Endodermal cell (in vitro differentiated cells): Measurements from ENCODE around the gene PSMD1. TPM values are rescaled to one million over a fixed set of nuclear protein-coding genes. Genes with fewer than 3 reads are reported as not detected.
A peak's percentile ranks its signal among the peaks of the same experiment; 100 is the strongest.

Source experiments
- DNase-seq: peaks from one replicate; pipeline ENCODE4 v3.0.0-alpha.2; 2017
- H3K27ac ChIP-seq: 2 replicates; pipeline ENCODE4 v1.5.1; 2013; ENCODE audit warnings: mild to moderate bottlenecking, low read depth, low read length, moderate library complexity
- H3K27me3 ChIP-seq: 2 replicates; pipeline ENCODE4 v1.6.1; 2013; ENCODE audit warnings: mild to moderate bottlenecking, low read length, moderate library complexity; ENCODE audit not compliant: insufficient read depth, control insufficient read depth, poor library complexity, severe bottlenecking
- H3K36me3 ChIP-seq: 2 replicates; pipeline ENCODE4 v1.7.0; 2013; ENCODE audit warnings: mild to moderate bottlenecking, low read length, moderate library complexity; ENCODE audit not compliant: control insufficient read depth, insufficient read depth
- H3K4me1 ChIP-seq: one replicate; pipeline ENCODE4 v1.7.0; 2013; ENCODE audit warnings: low read length; ENCODE audit not compliant: control insufficient read depth, insufficient read depth
- H3K4me3 ChIP-seq: 2 replicates; pipeline ENCODE4 v1.5.1; 2013; ENCODE audit warnings: mild to moderate bottlenecking, low read length, moderate library complexity
- H3K9ac ChIP-seq: 2 replicates; pipeline ENCODE4 v1.6.1; 2013; ENCODE audit warnings: mild to moderate bottlenecking, low read length, moderate library complexity; ENCODE audit not compliant: poor library complexity, severe bottlenecking; ENCODE audit errors: extremely low read depth
- H3K9me3 ChIP-seq: 2 replicates; pipeline ENCODE4 v1.6.1; 2013; ENCODE audit warnings: mild to moderate bottlenecking, low read length, moderate library complexity; ENCODE audit not compliant: control insufficient read depth
- H3K27ac Mint-ChIP-seq: 2 replicates; pipeline ENCODE4 v1.8.0; 2020; ENCODE audit warnings: mixed read lengths
- H3K27me3 Mint-ChIP-seq: 2 replicates; pipeline ENCODE4 v1.8.0; 2021; ENCODE audit warnings: mild to moderate bottlenecking, mixed read lengths; ENCODE audit not compliant: insufficient read depth
- H3K36me3 Mint-ChIP-seq: 2 replicates; pipeline ENCODE4 v1.8.0; 2020; ENCODE audit warnings: low read depth, mixed read lengths
- H3K4me1 Mint-ChIP-seq: 2 replicates; pipeline ENCODE4 v1.8.0; 2020; ENCODE audit warnings: mixed read lengths
- H3K4me3 Mint-ChIP-seq: 2 replicates; pipeline ENCODE4 v1.8.0; 2020; ENCODE audit warnings: mild to moderate bottlenecking, moderate library complexity, mixed read lengths
- H3K9me3 Mint-ChIP-seq: 2 replicates; pipeline ENCODE4 v1.8.0; 2020; ENCODE audit warnings: mild to moderate bottlenecking, mixed read lengths
- WGBS, 2 experiments: methylation state at CpG; one replicate each; pipeline versions ENCODE4 v1.1.5 to v1.1.7; 2013; ENCODE audit warnings: missing lambda C conversion rate in 2 of 2, mixed read lengths in 1 of 2; ENCODE audit not compliant: insufficient coverage in 1 of 2, insufficient read length in 1 of 2; 5-methylcytosine and 5-hydroxymethylcytosine counted together
- total RNA-seq, 2 donors: library from RNA; stranded (reverse); fragmentation: NEBNext Ultra II Directional in 1 of 2; extraction: Animal tissue kit (Norgen Biotek cat#: 25700) in 1 of 2; gene quantifications; 2 replicates in 1 of 2; 3 replicates in 1 of 2; pipeline ENCODE4 v1.2.1, GENCODE V29; 2021
- TF ChIP-seq, protein P1 (sequence below): fragments of 200-600 bp; sonication (generic); conservative IDR thresholded peaks from 2 replicates; pipeline ENCODE4 v1.5.0; 2021; ENCODE audit warnings: antibody characterized with exemption, mild to moderate bottlenecking

Gene PSMD1
- total RNA-seq, 2 donors from 2014 or later = 148 to 158 TPM

DNA sequence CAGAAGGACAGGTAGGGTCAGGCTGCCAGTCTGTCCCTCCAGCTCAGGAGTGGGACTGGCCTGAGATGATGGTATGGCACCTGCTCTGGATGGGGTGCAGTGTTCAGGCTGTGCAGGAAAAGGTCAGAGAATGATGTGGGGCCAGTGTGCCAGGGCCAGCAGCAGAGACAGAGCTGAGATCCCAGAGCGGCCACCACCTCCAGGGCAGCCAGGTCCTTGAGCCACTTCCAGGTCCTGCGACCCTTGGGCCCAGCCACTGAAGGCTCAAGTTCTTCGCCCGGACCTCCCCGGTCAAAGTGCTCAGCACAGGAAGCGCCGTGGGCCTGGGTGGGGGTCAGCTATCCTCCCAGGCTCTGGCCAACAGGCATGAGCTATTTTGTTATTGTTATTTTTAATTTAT is 129.7 kb downstream of the PSMD1 start:
- no peak overlapping the region for H3K9ac ChIP-seq
- no peaks in the 10 kb centered on the region for H3K36me3 Mint-ChIP-seq
- H3K4me1 ChIP-seq = no peaks in the 10 kb centered on the region
- peak overlapping the region; percentile 44 for H3K27ac Mint-ChIP-seq
- no peak for DNase-seq
- WGBS, 2 experiments = 92 to 100% methylated on average over 3 to 7 of the region's 7 CpGs
- H3K36me3 ChIP-seq = no peaks in the 10 kb centered on the region
- TF ChIP-seq, protein P1, sequence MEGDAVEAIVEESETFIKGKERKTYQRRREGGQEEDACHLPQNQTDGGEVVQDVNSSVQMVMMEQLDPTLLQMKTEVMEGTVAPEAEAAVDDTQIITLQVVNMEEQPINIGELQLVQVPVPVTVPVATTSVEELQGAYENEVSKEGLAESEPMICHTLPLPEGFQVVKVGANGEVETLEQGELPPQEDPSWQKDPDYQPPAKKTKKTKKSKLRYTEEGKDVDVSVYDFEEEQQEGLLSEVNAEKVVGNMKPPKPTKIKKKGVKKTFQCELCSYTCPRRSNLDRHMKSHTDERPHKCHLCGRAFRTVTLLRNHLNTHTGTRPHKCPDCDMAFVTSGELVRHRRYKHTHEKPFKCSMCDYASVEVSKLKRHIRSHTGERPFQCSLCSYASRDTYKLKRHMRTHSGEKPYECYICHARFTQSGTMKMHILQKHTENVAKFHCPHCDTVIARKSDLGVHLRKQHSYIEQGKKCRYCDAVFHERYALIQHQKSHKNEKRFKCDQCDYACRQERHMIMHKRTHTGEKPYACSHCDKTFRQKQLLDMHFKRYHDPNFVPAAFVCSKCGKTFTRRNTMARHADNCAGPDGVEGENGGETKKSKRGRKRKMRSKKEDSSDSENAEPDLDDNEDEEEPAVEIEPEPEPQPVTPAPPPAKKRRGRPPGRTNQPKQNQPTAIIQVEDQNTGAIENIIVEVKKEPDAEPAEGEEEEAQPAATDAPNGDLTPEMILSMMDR = no peak
- no peaks in the 10 kb centered on the region for H3K9me3 ChIP-seq
- no peak overlapping the region for H3K4me3 Mint-ChIP-seq
- H3K27ac ChIP-seq = no peak overlapping the region
- no peaks in the 10 kb centered on the region for H3K27me3 ChIP-seq
- peaks cover 9% of the 10 kb centered on the region for H3K4me1 Mint-ChIP-seq
- H3K4me3 ChIP-seq = no peak overlapping the region
- no peaks in the 10 kb centered on the region for H3K9me3 Mint-ChIP-seq
- no peaks in the 10 kb centered on the region for H3K27me3 Mint-ChIP-seq

DNA sequence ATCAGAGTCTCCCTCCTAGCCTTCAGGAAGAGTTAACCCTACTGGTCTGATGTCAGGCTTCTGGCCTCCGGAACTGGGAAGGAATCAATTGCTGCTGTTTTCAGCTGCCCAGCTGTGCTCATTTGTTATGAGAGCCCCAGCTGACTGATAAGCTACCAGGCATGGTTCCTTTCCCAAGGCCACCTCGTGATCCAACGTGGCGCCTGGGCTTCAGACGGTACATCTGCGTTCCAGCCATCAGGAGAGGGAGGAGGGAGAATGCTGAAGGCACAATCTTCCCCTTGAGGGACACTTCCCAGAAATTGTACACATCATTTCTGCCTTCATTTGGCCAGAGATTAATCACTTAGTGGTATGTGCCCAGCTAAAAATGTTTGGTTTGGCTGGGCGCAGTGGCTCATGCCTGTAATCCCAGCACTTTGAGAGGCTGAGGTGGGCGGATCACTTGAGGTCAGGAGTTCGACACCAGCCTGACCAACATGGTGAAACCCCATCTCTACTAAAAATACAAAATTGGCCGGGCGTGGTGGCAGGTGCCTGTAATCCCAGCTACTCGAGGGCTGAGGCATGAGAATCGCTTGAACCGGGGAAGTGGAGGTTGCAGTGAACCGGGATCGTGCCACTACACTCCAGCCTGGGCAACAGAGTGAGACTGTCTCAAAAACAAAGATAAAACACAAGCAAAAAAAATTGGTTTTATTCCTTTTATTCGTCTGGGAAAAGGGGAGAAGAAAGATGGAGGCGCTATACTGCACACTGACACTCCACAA is 131.3 kb downstream of the PSMD1 start:
- Mint-ChIP-seq H3K4me1 (peaks cover 7% of the 10 kb centered on the region), H3K4me3 (no peak overlapping the region), H3K36me3 (no peaks in the 10 kb centered on the region), H3K27me3 (no peaks in the 10 kb centered on the region), H3K9me3 (no peaks in the 10 kb centered on the region), H3K27ac (no peak overlapping the region)
- DNase-seq = peak; percentile 40
- no peaks in the 10 kb centered on the region for H3K4me1 ChIP-seq
- WGBS, 2 experiments = 89 to 92% methylated on average over 16 to 18 of the region's 18 CpGs
- H3K9ac ChIP-seq = no peak overlapping the region
- no peaks in the 10 kb centered on the region for H3K27me3 ChIP-seq
- H3K27ac ChIP-seq = no peak overlapping the region
- H3K4me3 ChIP-seq = no peak overlapping the region
- H3K9me3 ChIP-seq = no peaks in the 10 kb centered on the region
- H3K36me3 ChIP-seq = no peaks in the 10 kb centered on the region
- TF ChIP-seq, protein P1 = no peak

DNA sequence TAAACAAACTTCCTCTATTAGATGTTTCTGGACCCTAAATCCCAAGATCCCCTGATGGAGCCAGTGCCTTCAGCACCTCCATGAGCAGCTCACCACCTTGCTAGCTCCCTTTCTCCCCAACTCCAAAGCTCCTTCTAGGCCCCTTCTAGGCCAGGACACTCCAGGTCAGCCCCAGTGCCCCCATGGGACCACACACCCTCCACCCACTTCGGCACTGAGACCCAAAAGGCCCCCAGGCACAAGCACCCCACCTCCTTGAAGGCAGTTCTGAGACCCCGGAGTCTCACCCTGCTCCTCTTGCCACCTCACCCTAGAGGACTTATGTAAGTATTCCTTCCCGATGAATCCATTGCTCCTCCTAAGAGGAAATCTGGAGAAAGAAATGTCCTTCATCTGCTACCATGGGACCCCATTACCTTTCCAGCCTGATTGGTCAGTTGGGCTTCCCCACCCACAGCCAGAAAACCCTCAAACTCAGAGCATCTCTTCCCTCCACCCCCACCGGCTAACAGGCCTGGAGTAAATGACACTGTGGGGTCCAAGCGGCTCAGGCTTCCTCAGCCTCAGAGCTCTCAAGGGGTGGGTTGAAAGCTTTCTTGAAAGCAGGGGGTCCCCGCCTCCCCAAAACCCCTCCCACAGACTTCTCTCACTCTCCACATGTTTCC is 132.0 kb downstream of the PSMD1 start:
- Mint-ChIP-seq H3K27me3 (no peaks in the 10 kb centered on the region), H3K9me3 (no peaks in the 10 kb centered on the region), H3K27ac (no peak overlapping the region), H3K36me3 (no peaks in the 10 kb centered on the region), H3K4me1 (peaks cover 7% of the 10 kb centered on the region), H3K4me3 (no peak overlapping the region)
- no peak overlapping the region for H3K4me3 ChIP-seq
- H3K9me3 ChIP-seq = no peaks in the 10 kb centered on the region
- H3K4me1 ChIP-seq = no peaks in the 10 kb centered on the region
- peak; percentile 44 for DNase-seq
- H3K9ac ChIP-seq = no peak overlapping the region
- 89 to 100% methylated on average over 1 to 6 of the region's 6 CpGs for WGBS, 2 experiments
- H3K36me3 ChIP-seq = no peaks in the 10 kb centered on the region
- no peak overlapping the region for H3K27ac ChIP-seq
- TF ChIP-seq, protein P1 = no peak
- H3K27me3 ChIP-seq = no peaks in the 10 kb centered on the region
